IMR-90 (cell line): Measurements from ENCODE around the gene HDAC10. TPM values are rescaled to one million over a fixed set of nuclear protein-coding genes. Genes with fewer than 3 reads are reported as not detected.

Source experiments
- ATAC-seq: fragments of 200-7000 bp; cut with Tn5 transposase; 2 replicates; pipeline ENCODE4 v1.9.1; 2020; ENCODE audit warnings: low read depth, mild to moderate bottlenecking, moderate library complexity
- BruUV-seq: library from RNA; stranded (reverse); fragments of 400-500 nt; replicated peaks from 2 replicates; lab custom pipeline; 2021; lab: Mats Ljungman, UMichigan
- CTCF ChIA-PET: fragments of 300-600 bp; formaldehyde crosslinking; extraction: SDS; loops from one replicate; lab custom pipeline; 2021; ENCODE audit warnings: antibody characterized with exemption; lab: Yijun Ruan, JAX
- POLR2A ChIA-PET: fragments of 300-600 bp; sonication (Branson Sonifier 250); formaldehyde crosslinking; loops from one replicate; lab custom pipeline; 2022; ENCODE audit warnings: antibody characterized with exemption; ENCODE audit not compliant: unreplicated experiment; lab: Charles Lee
- DNase-seq: peaks from one replicate; pipeline ENCODE4 v3.0.0; 2013
- H2AFZ ChIP-seq: replicated peaks from 2 replicates; pipeline ENCODE3; 2013; ENCODE audit warnings: low read length, mild to moderate bottlenecking; ENCODE audit not compliant: poor library complexity
- H2AK5ac ChIP-seq: 2 replicates; pipeline ENCODE4 v1.6.1; 2013; ENCODE audit warnings: low read depth, low read length, inconsistent platforms
- H2AK9ac ChIP-seq: replicated peaks from 2 replicates; pipeline ENCODE3; 2013; ENCODE audit warnings: mild to moderate bottlenecking, low read depth, low read length, moderate library complexity; ENCODE audit not compliant: poor library complexity
- H2BK120ac ChIP-seq: 2 replicates; pipeline ENCODE4 v1.6.1; 2013; ENCODE audit warnings: low read depth, low read length, inconsistent platforms
- H2BK15ac ChIP-seq: 3 replicates; pipeline ENCODE4 v1.6.1; 2013; ENCODE audit warnings: low read depth, low read length, inconsistent platforms
- H2BK20ac ChIP-seq: 2 replicates; pipeline ENCODE4 v1.6.1; 2013; ENCODE audit warnings: low read depth, mild to moderate bottlenecking, inconsistent platforms, low read length, moderate library complexity
- H2BK5ac ChIP-seq: 2 replicates; pipeline ENCODE4 v1.6.1; 2013; ENCODE audit warnings: mild to moderate bottlenecking, low read depth, low read length, inconsistent platforms; ENCODE audit not compliant: poor library complexity, severe bottlenecking
- H3K14ac ChIP-seq: replicated peaks from 2 replicates; pipeline ENCODE4 v1.6.1; 2013; ENCODE audit warnings: low read depth, low read length, inconsistent platforms
- H3K18ac ChIP-seq: 2 replicates; pipeline ENCODE4 v1.6.1; 2013; ENCODE audit warnings: low read depth, low read length, control low read depth
- H3K23ac ChIP-seq: 2 replicates; pipeline ENCODE4 v1.6.1; 2013; ENCODE audit warnings: low read depth, low read length, inconsistent platforms
- H3K27ac ChIP-seq: 2 replicates; pipeline ENCODE4 v1.5.1; 2013; ENCODE audit warnings: mild to moderate bottlenecking, control low read depth, low read length; ENCODE audit not compliant: insufficient read depth
- H3K27me3 ChIP-seq: 2 replicates; pipeline ENCODE4 v1.6.1; 2013; ENCODE audit warnings: low read length; ENCODE audit not compliant: control insufficient read depth, insufficient read depth
- H3K36me3 ChIP-seq: 2 replicates; pipeline ENCODE4 v1.6.1; 2013; ENCODE audit warnings: low read length, mixed read lengths; ENCODE audit not compliant: control insufficient read depth, insufficient read depth
- H3K4ac ChIP-seq: 2 replicates; pipeline ENCODE4 v1.6.1; 2013; ENCODE audit warnings: low read depth, low read length, inconsistent platforms
- H3K4me1 ChIP-seq: 2 replicates; pipeline ENCODE4 v1.6.1; 2013; ENCODE audit warnings: low read length, mixed read lengths; ENCODE audit not compliant: control insufficient read depth, insufficient read depth
- H3K4me2 ChIP-seq: 2 replicates; pipeline ENCODE4 v1.6.1; 2013; ENCODE audit warnings: low read depth, mild to moderate bottlenecking, control low read depth, low read length, moderate library complexity
- H3K4me3 ChIP-seq: 2 replicates; pipeline ENCODE4 v1.5.1; 2013; ENCODE audit warnings: low read depth, mild to moderate bottlenecking, control low read depth, low read length, moderate library complexity; ENCODE audit not compliant: insufficient read depth
- H3K56ac ChIP-seq: 2 replicates; pipeline ENCODE4 v1.6.1; 2013; ENCODE audit warnings: low read length, inconsistent platforms; ENCODE audit not compliant: insufficient read depth; ENCODE audit errors: extremely low read depth
- H3K79me1 ChIP-seq, 2 experiments: 2 replicates each; pipeline ENCODE4 v1.6.1; 2013; ENCODE audit warnings: low read length in 2 of 2, inconsistent platforms in 1 of 2, low read depth in 1 of 2
- H3K9ac ChIP-seq: 2 replicates; pipeline ENCODE4 v1.6.1; 2013; ENCODE audit warnings: low read depth, low read length, control low read depth
- H3K9me1 ChIP-seq: 2 replicates; pipeline ENCODE4 v1.6.1; 2013; ENCODE audit warnings: low read length, inconsistent platforms; ENCODE audit not compliant: insufficient read depth
- H3K9me3 ChIP-seq: 2 replicates; pipeline ENCODE4 v1.6.1; 2013; ENCODE audit warnings: low read length; ENCODE audit not compliant: control insufficient read depth, insufficient read depth
- H4K20me1 ChIP-seq: 2 replicates; pipeline ENCODE4 v1.6.1; 2013; ENCODE audit warnings: low read length, inconsistent platforms; ENCODE audit not compliant: insufficient read depth
- H4K5ac ChIP-seq: 2 replicates; pipeline ENCODE4 v1.6.1; 2013; ENCODE audit warnings: mild to moderate bottlenecking, low read depth, low read length, control low read depth
- H4K8ac ChIP-seq, 2 experiments: 2 replicates each; pipeline ENCODE4 v1.6.1; 2013; ENCODE audit warnings: low read depth in 2 of 2, low read length in 2 of 2, control low read depth in 1 of 2, inconsistent platforms in 1 of 2
- H4K91ac ChIP-seq: 2 replicates; pipeline ENCODE4 v1.6.1; 2013; ENCODE audit warnings: low read depth, low read length, inconsistent platforms; ENCODE audit not compliant: insufficient read depth
- BHLHE40 ChIP-seq: fragments of 150-350 bp; IDR thresholded peaks from 2 replicates; pipeline ENCODE4 v1.6.1; 2016; ENCODE audit warnings: mild to moderate bottlenecking, low read depth, low read length
- ELK1 ChIP-seq: fragments of 150-350 bp; IDR thresholded peaks from 2 replicates; pipeline ENCODE4 v1.6.1; 2016; ENCODE audit warnings: low read depth, mild to moderate bottlenecking, low read length, moderate library complexity, borderline replicate concordance
- MAFK ChIP-seq: IDR thresholded peaks from 2 replicates; pipeline ENCODE4 v1.6.1; 2012; ENCODE audit warnings: low read depth, low read length, improper control_type of control experiment
- MAZ ChIP-seq: IDR thresholded peaks from 2 replicates; pipeline ENCODE4 v1.6.1; 2012; ENCODE audit warnings: low read depth, mild to moderate bottlenecking, low read length, improper control_type of control experiment, moderate library complexity, borderline replicate concordance
- MXI1 ChIP-seq: IDR thresholded peaks from 2 replicates; pipeline ENCODE4 v1.6.1; 2012; ENCODE audit warnings: low read depth, mild to moderate bottlenecking, low read length, moderate library complexity, borderline replicate concordance
- POLR2A ChIP-seq: IDR thresholded peaks from 2 replicates; pipeline ENCODE4 v1.6.1; 2012; ENCODE audit warnings: mild to moderate bottlenecking, low read depth, low read length
- RCOR1 ChIP-seq: IDR thresholded peaks from 2 replicates; pipeline ENCODE4 v1.6.1; 2012; ENCODE audit warnings: mild to moderate bottlenecking, low read length, improper control_type of control experiment; ENCODE audit not compliant: insufficient replicate concordance
- RFX5 ChIP-seq: IDR thresholded peaks from 2 replicates; pipeline ENCODE4 v1.8.0; 2012; ENCODE audit warnings: low read depth, mild to moderate bottlenecking, low read length, moderate library complexity
- SMC3 ChIP-seq: fragments of 150-350 bp; IDR thresholded peaks from 2 replicates; pipeline ENCODE4 v1.6.1; 2016; ENCODE audit warnings: low read depth, mild to moderate bottlenecking, antibody characterized with exemption, low read length, moderate library complexity
- USF2 ChIP-seq: fragments of 150-350 bp; IDR thresholded peaks from 2 replicates; pipeline ENCODE4 v1.6.1; 2017; ENCODE audit warnings: mild to moderate bottlenecking, antibody characterized with exemption, low read length, low read depth
- WGBS, 2 experiments: methylation state at CpG; one replicate each; pipeline versions ENCODE4 v1.1.5 to v1.1.7; 2013; ENCODE audit warnings: missing lambda C conversion rate in 2 of 2; ENCODE audit not compliant: insufficient read length in 1 of 2; ENCODE audit errors: extremely low coverage in 2 of 2; 5-methylcytosine and 5-hydroxymethylcytosine counted together
- dilution Hi-C: fragments of 300-500 bp; cut with HindIII; formaldehyde crosslinking; loops from one replicate; pipeline ENCODE4 v1.14.3; 2018; ENCODE audit warnings: low sequenced_read_pairs; ENCODE audit not compliant: unreplicated experiment
- in situ Hi-C: fragments of 300-500 bp; cut with MboI; formaldehyde crosslinking; loops from 3 replicates; pipeline ENCODE4 v1.14.3; 2019; ENCODE audit warnings: low sequenced_read_pairs, inconsistent platforms, mixed read lengths
- intact Hi-C: fragments of 100-400 bp; cut with micrococcal nuclease; formaldehyde crosslinking; loops from 2 replicates; pipeline ENCODE4 v1.10.0; 2022
- polyA plus RNA-seq, 3 experiments: library from polyadenylated mRNA; depleted of rRNA; stranded (reverse); fragments of >200 nt; gene quantifications; 2 replicates each; pipeline ENCODE4 v1.2.3, GENCODE V29; 2012; ENCODE audit warnings: low replicate concordance in 1 of 3
- total RNA-seq: library from RNA; depleted of rRNA; stranded (reverse); fragments of >200 nt; gene quantifications from 2 replicates; pipeline ENCODE4 v1.2.3, GENCODE V29; 2012

The HDAC10 gene
- total and polyA plus RNA-seq, 2 of the 4 experiments (the other 2 are of a cell fraction): 3.9 to 35.7 TPM

GRCh38 chr22:50285568-50286229, 34.6 kb upstream of the HDAC10 start:
- peaks cover 65% of the 10 kb centered on the region for H4K20me1 ChIP-seq
- DNase-seq (no peak), ATAC-seq (no peak)
- no peak overlapping the region for H2BK20ac ChIP-seq
- H4K5ac ChIP-seq: no peak overlapping the region
- no peaks in the 10 kb centered on the region for H3K9me1 ChIP-seq
- no peak overlapping the region for H2AK5ac ChIP-seq
- peaks cover 8% of the 10 kb centered on the region for H3K4me1 ChIP-seq
- no peak overlapping the region for H3K4ac ChIP-seq
- BruUV-seq: no TSS peak
- no peak overlapping the region for H3K27ac ChIP-seq
- POLR2A ChIA-PET: no interaction called here
- no peak overlapping the region for H2AK9ac ChIP-seq
- H3K36me3 ChIP-seq: peaks cover 86% of the 10 kb centered on the region
- dilution Hi-C loops: no loop called here
- H2BK15ac ChIP-seq: no peak overlapping the region
- no peak for TF ChIP-seq MAZ
- no peak for TF ChIP-seq MXI1
- no peak for TF ChIP-seq MAFK
- no peak for TF ChIP-seq SMC3
- no peak for TF ChIP-seq ELK1
- TF ChIP-seq RCOR1: no peak
- no peak for TF ChIP-seq POLR2A
- TF ChIP-seq BHLHE40: no peak
- TF ChIP-seq RFX5: no peak
- TF ChIP-seq USF2: no peak
- no peak overlapping the region for H2BK120ac ChIP-seq
- H3K14ac ChIP-seq: no peak overlapping the region
- H3K23ac ChIP-seq: no peak overlapping the region
- no peak overlapping the region for H3K4me2 ChIP-seq
- no peak overlapping the region for H3K4me3 ChIP-seq
- in situ Hi-C loops: no loop called here
- H3K56ac ChIP-seq: no peak overlapping the region
- H3K9ac ChIP-seq: no peak overlapping the region
- no peak overlapping the region for H4K8ac ChIP-seq
- H3K27me3 ChIP-seq: no peaks in the 10 kb centered on the region
- H2BK5ac ChIP-seq: peak overlapping the region; percentile 45
- peaks cover 13 to 56% of the 10 kb centered on the region in 2 experiments; a peak in 3 of 4 replicates for H3K79me1 ChIP-seq
- CTCF ChIA-PET: no interaction called here
- H3K9me3 ChIP-seq: no peaks in the 10 kb centered on the region
- intact Hi-C loops: no loop called here
- WGBS, 2 experiments: 98% methylated on average over 16 of the region's 34 CpGs; no CpG with 5 or more reads in 1 of the 2 experiments
- H3K18ac ChIP-seq: no peak overlapping the region
- H4K91ac ChIP-seq: no peak overlapping the region
- no peak overlapping the region for H2AFZ ChIP-seq
